ENCODE data around the gene ZNF570.

DNA sequence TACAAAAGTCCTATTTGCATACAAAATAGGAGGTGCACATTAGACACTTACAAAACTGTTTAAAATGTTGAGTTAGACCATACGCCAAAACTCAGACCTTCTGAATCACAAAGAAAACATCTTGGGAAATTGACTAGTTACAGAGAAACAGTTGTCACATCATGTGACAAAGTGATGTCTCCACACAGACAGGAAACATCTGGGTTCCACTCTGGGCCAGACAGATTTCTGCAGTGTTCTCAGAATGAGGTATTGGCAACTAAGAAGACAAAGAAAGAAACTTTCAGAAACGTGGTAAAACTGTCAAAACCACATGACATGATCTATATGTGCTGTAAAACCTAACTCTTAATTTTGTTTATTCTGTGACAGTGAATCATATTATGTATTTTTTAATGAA, 44.2 kb downstream of the ZNF570 start:
- no peak for TF ChIP-seq POLR2A (IDR thresholded peaks at IDR 0.05; ENCODE audit: low read depth, low read length)
- no peak for TF ChIP-seq POLR2AphosphoS5 (IDR thresholded peaks at IDR 0.05; ENCODE audit: low read depth, low read length)
- TF ChIP-seq TAF1 (IDR thresholded peaks at IDR 0.05; ENCODE audit: low read depth, low read length), result no peak
- no peak for TF ChIP-seq PAX5 (IDR thresholded peaks at IDR 0.05; ENCODE audit: insufficient read depth, low read length, severe bottlenecking)
- no peak for TF ChIP-seq SPI1 (IDR thresholded peaks at IDR 0.05; ENCODE audit: low read depth, low read length)
